ENCODE results near the gene CDH4. TPM values are rescaled to one million over a fixed set of nuclear protein-coding genes. Genes with fewer than 3 reads are reported as not detected.

Gene CDH4
- total RNA-seq, 1 experiment from 2014 or later = not detected

- H3K36me3 ChIP-seq (ENCODE audit: control insufficient read depth, insufficient read depth, low read length) = no peaks in the 10 kb centered on the region
- intact Hi-C loops (cut with micrococcal nuclease; ENCODE audit: unreplicated experiment) = loop anchor here (10.0 kb wide), 1 partner anchor 631 kb away; no protein-coding TSS in a partner anchor
- CTCF ChIA-PET = no interaction called here
Measured at GRCh38 chr20:61263938-61264337, 11.9 kb downstream of the CDH4 start.

GRCh38 chr20:61267241-61267640 is 15.2 kb downstream of the CDH4 start:
- H3K27ac ChIP-seq (ENCODE audit: low read length) = no peak overlapping the region
- ChIA-PET POLR2A (no interaction called here), CTCF (no interaction called here)
- no peaks in the 10 kb centered on the region for H3K36me3 ChIP-seq (ENCODE audit: control insufficient read depth, insufficient read depth, low read length)
- in situ Hi-C loops (cut with HindIII; ENCODE audit: low pct_unique_long_range_greater_than_20kb, low sequenced_read_pairs) = no loop called here
- intact Hi-C loops (cut with micrococcal nuclease; ENCODE audit: unreplicated experiment) = loop anchor here (10.0 kb wide), 1 partner anchor 628 kb away; no protein-coding TSS in a partner anchor
- no peaks in the 10 kb centered on the region for H3K4me1 ChIP-seq (ENCODE audit: control insufficient read depth, insufficient read depth, low read length)
- H3K27me3 ChIP-seq (ENCODE audit: control insufficient read depth, insufficient read depth, low read length) = peaks cover 12% of the 10 kb centered on the region; the same call in 1 of the 2 replicates
- no peaks in the 10 kb centered on the region for H3K9me3 ChIP-seq (ENCODE audit: control insufficient read depth, insufficient read depth, low read depth, low read length)
- no peak for DNase-seq (ENCODE audit: low read depth, low spot score)
- no peak overlapping the region for H3K4me3 ChIP-seq (ENCODE audit: low read depth in 2 of 2, low read length in 2 of 2)
- no peak for TF ChIP-seq POLR2AphosphoS5 (IDR thresholded peaks at IDR 0.05; ENCODE audit: low read depth, low read length)
- BruUV-seq (replicated peaks) = no TSS peak
- ATAC-seq = no peak

More at GRCh38 chr20:61263938-61264337, 11.9 kb downstream of the CDH4 start:
- Histone ChIP-seq H3K27ac (ENCODE audit: low read length) (no peak overlapping the region), H3K27me3 (ENCODE audit: control insufficient read depth, insufficient read depth, low read length) (peaks cover 13% of the 10 kb centered on the region; the same call in 1 of the 2 replicates), H3K9me3 (ENCODE audit: control insufficient read depth, insufficient read depth, low read depth, low read length) (no peaks in the 10 kb centered on the region), H3K4me3 (ENCODE audit: low read depth in 2 of 2, low read length in 2 of 2) (no peak overlapping the region), H3K4me1 (ENCODE audit: control insufficient read depth, insufficient read depth, low read length) (no peaks in the 10 kb centered on the region)
- POLR2A ChIA-PET = no interaction called here
- no peak for DNase-seq (ENCODE audit: low read depth, low spot score)
- in situ Hi-C loops (cut with HindIII; ENCODE audit: low pct_unique_long_range_greater_than_20kb, low sequenced_read_pairs) = no loop called here
- BruUV-seq (replicated peaks) = no TSS peak
- ATAC-seq = no peak
- no peak for TF ChIP-seq TCF7L2 (IDR thresholded peaks at IDR 0.05; ENCODE audit: low read depth, low read length)
- TF ChIP-seq REST (IDR thresholded peaks at IDR 0.05; ENCODE audit: insufficient read depth in 1 of 2, low read depth in 2 of 2, low read length in 1 of 2) = no peak
- no peak for TF ChIP-seq CTCF (IDR thresholded peaks at IDR 0.05)
- TF ChIP-seq SIN3A (IDR thresholded peaks at IDR 0.05; ENCODE audit: borderline replicate concordance, insufficient read depth, low read depth, low read length) = no peak
- TF ChIP-seq POLR2AphosphoS5 (IDR thresholded peaks at IDR 0.05; ENCODE audit: low read depth, low read length) = no peak

- ChIA-PET CTCF (no interaction called here), POLR2A (no interaction called here)
- BruUV-seq (replicated peaks) = no TSS peak
- H3K4me1 ChIP-seq (ENCODE audit: control insufficient read depth, insufficient read depth, low read length) = no peaks in the 10 kb centered on the region
- H3K27me3 ChIP-seq (ENCODE audit: control insufficient read depth, insufficient read depth, low read length) = peaks cover 5% of the 10 kb centered on the region; the same call in 1 of the 2 replicates
- no peak overlapping the region for H3K27ac ChIP-seq (ENCODE audit: low read length)
- intact Hi-C loops (cut with micrococcal nuclease; ENCODE audit: unreplicated experiment) (loop anchor here (10.0 kb wide), 1 partner anchor 627 kb away; no protein-coding TSS in a partner anchor), in situ Hi-C loops (cut with HindIII; ENCODE audit: low pct_unique_long_range_greater_than_20kb, low sequenced_read_pairs) (no loop called here)
- DNase-seq (ENCODE audit: low read depth, low spot score) = no peak
- no peak overlapping the region for H3K4me3 ChIP-seq (ENCODE audit: low read depth in 2 of 2, low read length in 2 of 2)
- TF ChIP-seq CTCF (IDR thresholded peaks at IDR 0.05) (no peak), SIN3A (IDR thresholded peaks at IDR 0.05; ENCODE audit: borderline replicate concordance, insufficient read depth, low read depth, low read length) (no peak), TCF7L2 (IDR thresholded peaks at IDR 0.05; ENCODE audit: low read depth, low read length) (no peak), REST (IDR thresholded peaks at IDR 0.05; ENCODE audit: insufficient read depth in 1 of 2, low read depth in 2 of 2, low read length in 1 of 2) (no peak), POLR2AphosphoS5 (IDR thresholded peaks at IDR 0.05; ENCODE audit: low read depth, low read length) (no peak)
- no peak for ATAC-seq
- H3K36me3 ChIP-seq (ENCODE audit: control insufficient read depth, insufficient read depth, low read length) = no peaks in the 10 kb centered on the region
- H3K9me3 ChIP-seq (ENCODE audit: control insufficient read depth, insufficient read depth, low read depth, low read length) = no peaks in the 10 kb centered on the region
Measured at GRCh38 chr20:61268024-61268423, 16.0 kb downstream of the CDH4 start.
